Ammon's horn (tissue), 1 donor: Measurements from ENCODE around the gene NMNAT3.
"Not testable (repeated sequence)": the region's sequence is repeated elsewhere in the genome, so short reads cannot be mapped to it uniquely, and the experiment has no call there.

ENCODE experiments used
- DNase-seq: peaks from one replicate; pipeline ENCODE4 v3.0.0-alpha.2; 2016; ENCODE audit warnings: low spot score

NMNAT3 gene

DNA sequence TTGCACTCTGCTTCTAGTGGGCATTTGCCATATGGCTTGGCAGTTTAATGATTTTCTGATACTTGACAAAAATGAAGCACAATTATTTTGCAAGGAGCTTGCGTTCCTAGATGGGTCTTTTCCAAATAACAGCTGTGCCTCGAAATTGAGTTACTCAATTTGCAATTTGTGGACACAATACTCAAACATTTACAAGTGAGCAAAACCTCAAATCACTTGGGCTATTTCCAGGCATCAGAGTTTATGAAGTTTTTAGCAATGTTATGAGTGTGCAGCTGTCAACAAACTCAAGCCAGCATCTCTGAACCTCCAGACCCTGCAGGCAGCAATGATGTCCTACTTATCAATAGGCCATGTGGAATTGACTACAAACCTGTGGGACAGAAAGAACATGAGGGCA is 41.3 kb downstream of the NMNAT3 start:
- no peak for DNase-seq

DNA sequence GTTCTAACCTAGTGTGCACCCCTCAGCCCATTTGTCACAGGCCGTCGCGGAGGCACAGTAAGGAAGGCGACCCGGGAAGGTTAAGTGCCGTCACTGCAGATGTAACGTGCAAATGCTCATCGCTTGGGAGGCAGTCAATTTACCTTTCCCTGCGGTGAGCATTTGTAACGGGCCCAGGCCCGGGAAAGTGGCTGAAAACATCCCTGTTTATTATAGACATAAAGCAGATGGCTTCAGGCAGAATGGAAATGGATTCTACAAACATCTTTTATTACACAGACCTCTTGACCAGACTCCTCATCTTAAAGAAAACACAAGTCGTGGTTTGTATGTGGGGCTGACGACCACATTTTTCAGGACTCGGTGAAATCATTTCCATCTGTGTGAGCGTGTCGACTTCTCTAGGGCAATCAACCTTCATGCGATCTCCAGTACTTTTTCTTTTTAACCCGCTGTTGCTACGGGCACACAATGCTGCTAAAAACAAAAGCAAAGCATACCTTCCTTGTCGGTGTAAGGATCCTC is 43.6 kb downstream of the NMNAT3 start:
- no peak for DNase-seq

DNA sequence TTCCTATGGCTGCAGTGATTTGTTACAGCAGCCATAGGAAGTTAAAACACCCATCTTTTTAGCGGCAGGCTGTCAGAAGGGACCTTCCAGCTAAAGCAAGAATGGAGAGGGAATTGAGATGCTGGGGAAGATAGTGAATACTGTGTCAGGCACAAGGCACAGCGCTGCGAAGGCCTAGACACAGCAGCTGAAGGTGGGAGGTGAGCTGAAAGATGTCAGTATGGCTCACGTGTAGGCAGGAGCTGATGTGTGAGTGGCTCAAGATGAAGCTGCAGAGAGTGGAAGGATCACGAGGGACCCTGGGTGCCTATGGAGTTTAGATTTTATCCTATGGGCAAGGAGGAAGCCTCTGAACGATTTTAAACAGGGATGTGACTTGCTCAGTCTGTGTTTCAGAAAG is 44.3 kb downstream of the NMNAT3 start:
- no peak for DNase-seq

DNA sequence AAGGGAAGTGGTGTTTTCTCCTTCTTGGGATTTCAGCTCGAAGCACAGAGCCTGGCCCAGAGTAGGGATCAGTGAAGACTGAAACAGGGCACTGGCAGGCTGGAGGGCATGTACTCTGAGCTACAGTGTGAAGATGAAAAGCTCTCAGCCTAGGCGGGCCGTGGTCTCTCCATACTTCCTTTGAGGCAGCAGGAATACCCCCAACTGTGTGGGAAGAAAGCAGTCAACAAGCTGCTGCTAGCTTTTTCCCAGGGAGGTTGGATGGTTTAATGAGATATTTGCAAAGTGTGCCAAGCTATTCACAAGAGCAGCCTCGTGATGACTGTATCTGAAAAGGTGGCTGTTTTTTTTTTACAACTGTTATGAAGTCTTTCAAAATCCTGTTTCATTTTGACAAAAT is 47.2 kb downstream of the NMNAT3 start:
- peak; percentile 22 for DNase-seq

DNA sequence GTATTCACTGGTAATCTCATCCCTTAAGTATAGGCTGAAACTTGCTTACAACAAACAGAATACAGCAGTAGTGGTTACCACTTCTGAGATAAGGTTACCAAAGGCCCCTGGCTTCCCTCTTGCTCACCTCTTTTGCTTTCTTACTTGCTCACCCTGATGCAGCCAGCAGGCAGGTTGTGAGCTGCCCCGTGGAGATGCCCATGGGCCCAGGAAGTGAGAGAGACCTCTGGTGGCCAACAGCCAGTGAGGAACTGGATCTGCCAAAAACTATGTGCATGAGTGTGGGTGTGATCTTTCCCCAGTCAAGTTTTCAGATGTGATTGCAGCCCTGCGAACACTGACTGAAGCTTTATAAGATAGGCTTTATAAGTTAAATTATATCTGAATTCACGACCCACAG is 48.7 kb downstream of the NMNAT3 start:
- no peak for DNase-seq

DNA sequence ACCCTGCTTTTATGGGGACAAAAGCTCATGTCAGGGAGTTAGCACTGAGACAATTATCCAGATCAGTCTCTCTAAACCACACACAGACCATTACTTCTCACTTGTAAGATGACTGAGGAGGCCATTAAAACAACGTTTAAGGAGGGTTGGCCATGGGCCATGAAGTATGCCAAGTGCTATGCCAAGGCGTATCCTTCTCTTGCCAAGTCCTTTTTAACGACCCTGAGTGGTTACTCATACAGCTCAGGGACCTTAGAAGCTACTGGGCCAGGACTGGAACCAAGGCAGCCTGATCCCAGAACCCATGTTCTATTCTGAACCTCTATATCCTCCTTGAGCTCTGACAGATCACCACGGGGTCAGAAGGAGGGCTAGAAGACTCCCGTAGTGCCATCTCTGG is 50.0 kb downstream of the NMNAT3 start:
- no peak for DNase-seq

DNA sequence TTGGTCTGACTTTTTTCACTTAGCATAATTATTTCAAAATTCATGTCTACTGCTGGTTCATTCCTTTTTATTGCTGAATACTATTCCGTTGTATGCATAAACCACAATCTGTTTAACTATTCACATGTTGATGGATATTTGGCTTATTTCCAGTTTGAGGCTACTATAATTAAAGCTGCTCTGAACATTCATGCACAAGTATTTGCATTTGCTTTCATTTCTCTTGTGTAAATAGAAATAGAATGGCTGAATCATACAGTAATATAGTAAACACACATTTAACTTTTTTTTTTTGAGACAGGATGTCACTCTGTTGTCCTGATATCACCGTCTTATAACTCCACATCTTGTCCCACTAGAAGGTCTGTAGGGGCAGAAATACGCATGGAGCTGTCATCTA is 57.3 kb downstream of the NMNAT3 start:
- DNase-seq = no peak

DNA sequence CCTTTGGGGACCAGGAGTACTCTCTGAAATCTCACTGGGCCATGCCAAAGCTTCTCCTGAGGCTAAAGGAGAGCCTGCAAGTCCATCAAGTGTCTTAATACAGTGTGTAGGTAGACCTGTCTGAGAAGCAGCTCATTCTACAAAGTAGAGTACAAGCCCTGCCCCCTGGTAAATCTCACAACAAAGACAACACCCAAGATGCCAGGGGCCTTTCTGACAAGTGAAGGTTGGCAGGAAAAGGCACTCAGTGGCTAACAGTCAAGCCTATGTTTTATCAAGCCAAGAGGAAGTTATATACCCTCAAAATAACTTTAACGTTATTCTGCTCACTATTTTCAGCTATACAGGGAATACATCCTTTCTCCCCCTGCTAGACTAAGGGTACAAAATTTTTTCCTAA is 58.3 kb downstream of the NMNAT3 start:
- DNase-seq = no peak

DNA sequence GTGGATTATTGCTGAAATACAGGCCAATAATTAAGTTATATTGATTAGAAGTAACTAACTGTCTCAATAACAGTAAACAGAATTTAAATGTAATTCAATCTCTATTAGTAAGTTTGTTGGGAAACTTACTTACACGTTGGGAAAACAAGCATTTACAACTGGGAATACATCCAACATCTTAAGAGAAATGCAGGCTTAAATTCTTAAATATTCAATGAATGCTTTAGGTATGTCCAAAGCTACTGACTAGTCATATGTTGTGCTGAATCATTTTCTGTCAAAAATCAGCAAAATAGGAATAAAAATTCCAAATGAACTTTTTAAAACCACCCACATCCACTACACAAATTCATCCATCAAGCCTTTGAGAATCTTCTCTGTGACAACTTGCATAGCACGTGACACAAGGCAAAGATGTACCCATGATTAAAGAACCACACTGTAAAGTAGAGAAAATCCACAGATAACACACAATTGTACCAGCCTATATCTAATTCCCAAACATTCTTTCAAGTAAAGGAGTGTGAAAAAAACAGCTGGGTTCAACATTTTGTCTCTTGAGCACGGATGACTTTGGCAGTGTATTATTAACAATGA is 60.0 kb downstream of the NMNAT3 start:
- DNase-seq = no peak

DNA sequence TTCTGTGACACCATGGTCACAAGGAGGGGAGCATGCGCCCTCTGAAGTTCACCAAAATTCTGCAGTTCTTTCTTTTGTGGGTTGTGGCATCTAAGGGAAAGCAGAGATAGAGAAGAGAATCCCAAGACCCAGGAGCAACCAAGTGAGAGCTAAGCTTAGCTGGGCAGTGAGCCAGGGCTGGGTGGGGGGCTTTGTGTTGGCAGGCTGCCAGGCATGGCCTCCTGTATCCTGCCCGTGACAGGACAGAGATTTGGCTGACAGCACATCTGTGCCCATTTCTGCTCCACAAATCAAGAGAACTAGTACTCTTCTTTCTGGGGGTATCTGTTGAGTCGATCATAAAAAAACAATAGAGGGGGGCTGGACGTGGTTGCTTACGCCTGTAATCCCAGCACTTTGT is 66.2 kb downstream of the NMNAT3 start:
- no peak for DNase-seq

DNA sequence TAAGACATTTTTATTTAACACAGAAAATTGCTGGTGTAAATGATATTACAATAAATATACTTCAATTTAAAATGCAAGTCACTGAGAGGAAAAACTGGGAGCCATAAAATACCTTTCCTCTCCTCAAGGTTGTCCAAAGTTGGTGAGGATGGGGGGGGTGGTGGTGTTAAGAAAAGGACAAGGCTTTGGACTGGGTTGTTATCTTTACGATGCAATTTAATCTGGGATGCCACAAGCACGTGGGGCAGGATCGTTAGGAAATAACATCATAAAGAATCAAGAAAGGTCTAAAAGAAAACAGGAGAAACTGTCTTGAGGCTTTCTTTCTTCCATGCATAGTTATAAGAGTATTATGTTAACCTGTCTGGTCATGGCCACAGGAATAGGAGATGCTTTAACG is 66.9 kb downstream of the NMNAT3 start:
- no peak for DNase-seq

DNA sequence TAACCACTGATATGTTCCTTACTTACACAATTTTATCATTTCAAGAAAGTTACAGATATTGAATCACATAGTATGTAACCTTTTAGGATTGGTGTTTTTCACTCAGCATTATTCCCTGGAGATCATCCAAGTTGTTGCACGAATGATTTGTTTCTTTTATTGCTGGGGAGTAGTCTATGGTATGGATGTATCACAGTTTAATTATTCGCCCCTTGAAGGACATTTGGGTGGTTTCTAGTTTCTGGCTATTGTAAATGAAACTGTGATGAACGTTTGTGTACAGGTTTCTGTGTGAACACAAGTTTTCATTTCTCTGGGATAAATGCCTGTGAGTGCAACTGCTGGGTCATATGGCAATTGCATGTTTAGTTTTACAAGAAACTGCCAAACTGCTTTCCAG is 68.8 kb downstream of the NMNAT3 start:
- DNase-seq = no peak

DNA sequence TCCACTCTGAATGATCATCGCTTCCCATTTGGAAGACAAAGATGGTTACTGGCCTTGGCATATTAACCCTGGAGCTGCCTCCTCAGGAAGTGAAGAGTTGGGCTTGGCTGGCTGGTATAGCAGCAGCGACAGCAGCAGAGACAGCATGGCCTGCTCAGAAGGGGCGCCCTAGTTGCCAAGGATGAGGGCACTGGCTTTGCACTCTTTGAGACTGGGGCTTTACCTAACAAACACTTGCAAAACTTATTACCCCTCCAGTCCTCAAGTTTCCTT is 69.7 kb downstream of the NMNAT3 start:
- no peak for DNase-seq

DNA sequence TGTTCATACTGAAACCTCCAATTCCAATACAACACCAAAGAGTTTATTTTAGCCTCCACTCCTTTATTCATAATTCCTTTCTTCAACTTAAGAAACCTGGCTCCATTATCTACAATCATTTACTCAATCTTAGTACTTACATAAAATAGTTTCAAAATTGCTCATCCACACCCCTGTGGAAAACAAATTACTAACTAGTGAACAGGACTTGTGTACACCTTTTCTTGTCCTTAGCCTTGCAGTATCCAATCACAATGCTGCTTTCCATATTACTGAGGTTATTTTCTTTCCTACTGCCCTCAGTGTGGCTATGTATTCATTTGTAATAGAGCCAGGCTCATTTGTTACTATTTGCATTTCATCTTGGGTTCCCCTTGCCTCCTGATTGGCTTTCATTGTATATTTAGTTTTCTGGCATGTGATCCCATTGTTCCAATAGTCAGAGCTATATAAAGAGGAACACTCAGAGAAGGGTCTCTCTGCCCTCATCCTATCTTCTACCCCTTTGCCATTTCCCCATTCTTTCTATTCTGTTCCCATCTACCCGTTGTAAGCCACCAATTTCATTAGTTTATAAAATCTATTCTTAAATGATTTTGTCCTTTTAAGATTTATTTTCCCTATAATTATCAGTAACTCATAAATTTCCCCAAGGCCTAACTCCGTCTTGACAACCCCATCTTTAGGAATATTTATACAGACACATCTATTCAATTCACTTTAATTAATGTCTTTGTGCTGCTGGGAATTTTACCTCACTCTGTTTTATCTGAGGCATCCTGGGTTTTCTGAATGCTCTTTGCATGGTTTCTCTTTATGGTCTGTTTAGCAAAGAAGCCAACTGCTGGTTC is 70.3 kb downstream of the NMNAT3 start:
- DNase-seq = no peak

DNA sequence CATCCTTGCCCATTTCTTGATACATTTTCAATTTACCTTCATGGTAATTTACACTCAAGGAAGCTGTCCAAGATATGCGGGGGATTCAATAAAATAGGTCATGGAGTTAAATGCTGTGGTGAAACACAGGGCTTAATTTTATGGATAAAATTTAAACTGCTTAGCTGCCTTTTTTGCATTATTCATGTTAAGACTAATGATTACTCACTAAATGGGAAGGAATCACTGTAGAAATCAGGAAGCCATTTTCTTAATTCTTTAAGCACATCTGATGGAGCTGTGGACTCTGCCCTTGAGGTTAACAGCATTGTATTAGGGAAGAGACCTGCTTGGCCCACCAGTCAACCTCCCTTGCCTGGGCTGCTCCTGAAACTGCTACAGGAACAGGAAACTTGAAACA is 75.8 kb downstream of the NMNAT3 start:
- DNase-seq = no peak

DNA sequence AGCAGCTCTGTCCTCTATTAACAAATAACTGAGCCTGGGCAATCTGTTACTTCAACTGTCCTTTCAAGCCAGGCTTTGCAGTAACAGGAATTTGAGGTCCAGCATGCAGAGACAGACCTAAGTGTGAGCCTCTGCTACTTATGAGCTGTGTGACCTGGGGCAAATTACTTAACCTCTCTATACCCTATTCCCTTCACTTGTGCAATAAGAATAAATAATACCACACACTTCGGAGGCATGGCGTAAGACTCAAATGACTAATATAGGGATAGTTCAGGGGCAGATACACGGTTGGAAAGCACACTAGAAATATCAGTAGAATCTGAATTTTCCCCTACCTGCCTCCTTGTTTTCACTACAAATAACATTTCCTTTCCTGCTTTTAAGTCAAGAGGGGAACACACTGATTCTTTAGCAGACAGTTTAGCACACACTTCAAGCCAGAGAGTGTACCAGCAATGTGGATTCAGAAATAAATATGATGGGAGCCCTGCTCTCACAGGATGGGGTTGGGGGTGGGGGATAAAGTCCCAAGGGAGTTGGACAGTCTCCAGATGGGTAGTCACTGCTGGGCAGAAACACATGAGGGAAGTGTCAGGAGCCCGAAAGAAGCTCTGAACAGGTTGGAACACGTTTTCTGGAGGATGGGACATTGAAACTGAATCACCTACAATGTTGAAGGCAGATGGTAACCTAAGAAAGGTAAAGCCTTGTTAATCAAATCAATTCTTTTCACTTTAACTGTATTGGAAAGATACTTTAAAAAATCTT is 76.4 kb downstream of the NMNAT3 start:
- DNase-seq = no peak

DNA sequence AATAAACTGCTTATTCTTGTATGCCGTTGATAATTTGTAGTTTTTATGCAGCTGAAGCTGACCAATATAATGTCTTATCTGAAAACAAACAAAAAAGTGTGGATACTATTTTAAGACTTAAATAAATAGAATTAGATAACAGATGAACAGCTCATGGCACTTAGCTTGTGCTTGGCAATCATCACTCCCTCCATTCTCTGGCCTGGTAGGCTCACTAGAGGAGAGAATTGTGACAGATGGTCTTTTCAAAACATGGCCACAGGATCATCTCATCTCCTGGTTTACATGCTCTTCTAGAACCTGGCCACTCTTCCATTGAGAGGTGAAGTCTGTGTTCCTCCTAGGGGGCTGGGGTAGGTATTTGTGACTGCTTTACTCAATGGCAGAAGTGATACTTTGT is 79.8 kb downstream of the NMNAT3 start:
- no peak for DNase-seq

DNA sequence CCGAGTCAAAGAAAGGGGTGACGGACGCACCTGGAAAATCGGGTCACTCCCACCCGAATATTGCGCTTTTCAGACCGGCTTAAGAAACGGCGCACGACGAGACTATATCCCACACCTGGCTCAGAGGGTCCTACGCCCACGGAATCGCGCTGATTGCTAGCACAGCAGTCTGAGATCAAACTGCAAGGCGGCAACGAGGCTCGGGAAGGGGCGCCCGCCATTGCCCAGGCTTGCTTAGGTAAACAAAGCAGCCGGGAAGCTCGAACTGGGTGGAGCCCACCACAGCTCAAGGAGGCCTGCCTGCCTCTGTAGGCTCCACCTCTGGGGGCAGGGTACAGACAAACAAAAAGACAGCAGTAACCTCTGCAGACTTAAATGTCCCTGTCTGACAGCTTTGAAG is 86.6 kb downstream of the NMNAT3 start:
- not testable (repeated sequence) for DNase-seq

DNA sequence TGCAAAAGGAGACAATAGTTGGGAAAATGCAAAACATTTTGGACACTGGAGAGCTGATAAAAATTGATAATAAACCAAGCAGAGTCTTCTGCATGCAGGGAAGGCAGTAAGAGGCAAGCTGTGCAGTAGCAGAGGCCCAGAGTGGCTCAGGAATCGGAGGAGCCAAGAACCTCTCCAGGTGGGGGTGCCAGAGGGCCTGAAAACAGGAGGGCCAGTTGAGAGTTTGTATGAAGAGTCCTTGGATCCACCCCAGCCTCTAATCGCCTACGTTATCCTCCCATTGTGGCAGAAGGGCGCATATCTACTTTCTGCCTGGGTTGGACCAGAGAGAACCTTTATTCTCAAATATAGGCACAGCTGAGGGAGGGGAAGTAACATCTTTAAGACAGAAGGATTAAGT is 89.3 kb downstream of the NMNAT3 start:
- DNase-seq = no peak

DNA sequence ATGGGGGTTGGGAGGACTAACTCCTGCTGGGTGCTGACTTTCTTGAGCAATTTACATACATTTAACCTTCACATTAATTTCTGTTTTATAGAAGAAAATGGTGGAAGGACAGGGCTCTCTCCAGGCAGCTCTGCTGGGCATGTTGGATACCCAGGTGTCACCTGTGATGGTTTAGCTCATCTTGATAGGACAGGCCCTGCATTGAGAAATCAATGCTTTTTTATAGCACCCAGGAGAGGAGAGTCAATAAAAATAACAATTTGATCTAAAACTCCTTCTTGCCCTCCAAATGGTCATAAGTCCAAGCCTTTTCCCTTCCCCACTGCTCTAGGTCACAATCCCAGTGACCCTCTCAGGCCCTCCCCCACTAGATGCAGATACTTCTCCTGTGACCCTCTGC is 90.0 kb downstream of the NMNAT3 start:
- no peak for DNase-seq

DNA sequence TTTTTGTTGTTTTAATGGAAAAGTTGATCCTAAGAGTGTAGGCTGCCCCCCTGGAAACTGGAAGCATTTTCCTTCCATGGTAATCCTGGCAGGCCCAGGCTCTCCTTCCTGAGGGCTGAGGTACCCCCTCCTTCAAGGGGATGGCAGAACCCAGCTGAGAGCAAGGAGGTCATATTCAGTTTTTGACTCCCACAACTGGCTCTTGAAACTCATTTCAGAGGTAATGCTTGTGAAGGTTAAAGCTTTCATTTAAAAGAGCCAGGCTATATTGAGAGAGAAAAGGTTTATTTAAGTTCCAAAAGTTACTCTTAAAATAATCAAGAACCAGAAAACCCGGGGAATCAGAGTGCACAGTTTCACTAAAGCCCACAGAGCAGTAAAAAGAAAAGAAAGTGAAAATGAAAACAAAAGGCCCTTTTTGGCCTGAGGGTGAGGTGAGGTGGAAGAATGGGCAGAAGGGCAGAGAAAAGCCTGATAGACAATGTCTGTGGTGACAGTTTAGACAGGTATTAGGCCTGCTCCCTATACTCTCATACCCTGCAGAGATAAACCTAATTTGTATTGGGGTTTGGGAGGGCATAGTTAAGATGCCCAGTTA is 91.3 kb downstream of the NMNAT3 start:
- no peak for DNase-seq

DNA sequence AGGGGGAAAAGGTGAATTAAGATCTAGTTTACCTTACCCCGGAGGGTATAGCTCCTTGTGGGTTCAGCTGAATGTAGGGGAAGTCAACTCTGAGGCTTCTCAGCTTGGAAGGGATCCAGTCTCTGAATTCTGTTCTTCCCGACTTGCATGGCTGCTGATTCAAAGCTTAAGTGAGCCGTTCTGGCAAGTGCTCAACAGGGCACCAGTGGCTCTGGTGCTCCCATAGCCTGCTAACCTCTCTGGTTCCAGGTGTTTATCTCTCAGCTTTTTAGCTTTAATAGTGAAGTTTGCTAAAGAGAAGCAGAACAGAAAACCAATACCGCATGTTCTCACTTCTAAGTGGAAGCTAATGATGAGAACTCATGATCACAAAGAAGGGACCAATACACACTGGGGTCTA is 92.0 kb downstream of the NMNAT3 start:
- peak; percentile 23 for DNase-seq

DNA sequence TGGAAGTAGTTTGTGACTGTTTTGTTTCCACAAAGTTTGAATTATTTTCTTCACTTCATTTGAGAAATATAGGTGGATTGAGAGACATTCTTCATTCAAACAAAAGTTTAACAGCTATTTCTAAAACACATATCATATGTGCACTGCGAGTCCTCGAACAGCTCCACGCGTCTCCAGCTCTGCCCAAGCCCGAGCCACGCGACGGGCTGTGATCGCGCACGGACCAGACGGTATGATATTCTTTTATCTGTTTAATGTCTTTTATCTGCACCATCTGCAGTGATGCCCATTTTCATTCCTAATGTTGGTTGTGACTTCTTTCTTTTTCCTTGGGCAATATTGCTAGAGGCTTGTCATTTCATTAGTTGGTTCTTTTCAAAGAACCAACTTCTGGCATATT is 94.1 kb downstream of the NMNAT3 start:
- not testable (repeated sequence) for DNase-seq
